ENCODE measurements around the gene COL4A2.
"Not testable (repeated sequence)": the region's sequence is repeated elsewhere in the genome, so short reads cannot be mapped to it uniquely, and the experiment has no call there.

Gene COL4A2

DNA sequence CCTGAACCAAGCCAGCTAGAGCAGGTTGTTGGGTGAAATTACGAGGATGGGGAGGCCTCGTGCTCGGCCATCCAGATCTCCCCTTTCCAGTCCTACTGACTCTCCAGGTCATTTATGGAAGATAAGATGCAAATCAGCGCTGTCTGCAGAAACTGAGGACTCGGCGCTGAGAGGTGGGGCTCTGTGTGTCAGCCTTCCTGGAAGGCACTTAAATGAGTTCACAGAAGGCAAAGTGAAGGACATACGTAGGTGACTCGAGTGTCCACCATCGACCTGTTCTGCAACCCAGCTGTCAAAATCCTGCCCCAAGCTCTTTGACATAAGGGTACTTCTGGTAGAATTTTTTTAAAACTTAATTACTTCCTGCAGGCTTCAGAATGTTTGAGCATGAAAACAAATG, 168.0 kb downstream of the COL4A2 start:
- DNase-seq (ENCODE audit: low read depth), result no peak

DNA sequence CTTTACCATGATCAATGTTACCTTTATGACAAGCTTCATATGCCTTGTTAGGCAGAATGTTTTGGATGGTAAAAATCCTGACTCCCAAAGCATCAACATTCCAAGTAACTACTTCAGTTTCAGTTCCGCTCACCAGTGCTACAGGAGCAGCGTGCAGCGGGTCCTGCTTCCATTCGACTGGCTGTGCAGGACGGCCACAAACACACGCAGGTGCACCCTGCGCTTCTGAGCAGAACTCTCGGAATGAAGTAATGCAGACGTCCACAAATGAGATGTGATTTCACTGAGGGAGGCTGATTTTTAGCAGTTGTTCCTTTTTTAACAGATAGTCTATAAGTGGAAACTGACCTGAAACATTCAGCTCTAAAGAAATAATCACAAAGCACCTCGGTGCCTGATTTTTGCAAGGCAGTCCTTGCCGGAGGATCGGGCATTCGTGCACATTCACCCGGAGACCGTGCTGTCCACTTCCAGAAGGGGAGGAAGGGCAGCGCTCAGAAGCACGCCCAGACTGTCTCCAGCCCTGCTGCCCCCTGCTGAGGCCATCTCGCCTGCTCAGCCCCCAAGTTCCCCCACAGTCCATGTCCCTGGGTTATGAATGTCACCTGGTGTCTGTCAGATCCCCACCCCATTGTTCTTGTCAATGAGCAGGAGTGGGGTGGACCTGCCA, 168.6 kb downstream of the COL4A2 start:
- no peak for DNase-seq (ENCODE audit: low read depth)

DNA sequence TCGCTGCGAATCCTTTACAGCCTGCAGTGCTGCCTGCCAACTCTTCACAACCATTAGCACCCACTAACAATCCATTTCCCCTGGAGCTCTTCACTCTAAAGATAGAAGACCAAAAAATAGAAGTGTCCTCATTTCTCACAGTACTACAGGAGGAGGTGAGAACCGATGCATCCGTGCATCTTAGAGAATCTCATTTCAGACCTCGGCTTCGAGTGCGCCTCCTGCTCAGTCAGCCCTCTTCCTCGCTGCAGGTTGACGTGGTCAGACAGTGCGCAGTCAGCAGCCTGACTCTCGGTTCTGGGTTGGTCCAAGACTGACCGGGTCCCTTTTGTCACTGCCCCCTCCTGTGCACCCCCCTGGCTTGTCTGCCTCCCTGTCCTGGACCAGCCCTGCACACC, 169.1 kb downstream of the COL4A2 start:
- no peak for DNase-seq (ENCODE audit: low read depth)

DNA sequence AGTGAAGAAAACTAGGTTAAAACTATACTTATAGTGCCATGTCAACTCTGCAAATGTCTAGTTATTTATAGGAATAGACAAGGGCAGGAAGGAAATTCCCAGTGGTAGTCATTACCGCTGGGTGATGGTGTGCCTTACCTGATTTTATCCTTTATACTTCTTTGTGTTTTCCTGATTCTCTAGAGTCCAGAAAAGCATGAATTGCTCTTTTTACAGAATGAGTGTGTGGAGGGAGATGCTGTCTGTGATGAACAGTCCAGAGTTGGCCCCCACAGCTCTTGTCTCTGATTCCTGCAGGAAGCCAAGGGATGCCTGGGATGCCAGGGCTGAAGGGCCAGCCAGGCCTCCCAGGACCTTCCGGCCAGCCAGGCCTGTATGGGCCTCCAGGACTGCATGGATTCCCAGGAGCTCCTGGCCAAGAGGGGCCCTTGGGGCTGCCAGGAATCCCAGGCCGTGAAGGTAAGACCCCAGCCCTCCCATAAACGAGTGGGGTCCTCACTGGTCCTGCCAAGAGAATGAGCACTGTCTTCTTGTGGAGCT, 170.7 kb downstream of the COL4A2 start:
- DNase-seq (ENCODE audit: low read depth), result no peak

DNA sequence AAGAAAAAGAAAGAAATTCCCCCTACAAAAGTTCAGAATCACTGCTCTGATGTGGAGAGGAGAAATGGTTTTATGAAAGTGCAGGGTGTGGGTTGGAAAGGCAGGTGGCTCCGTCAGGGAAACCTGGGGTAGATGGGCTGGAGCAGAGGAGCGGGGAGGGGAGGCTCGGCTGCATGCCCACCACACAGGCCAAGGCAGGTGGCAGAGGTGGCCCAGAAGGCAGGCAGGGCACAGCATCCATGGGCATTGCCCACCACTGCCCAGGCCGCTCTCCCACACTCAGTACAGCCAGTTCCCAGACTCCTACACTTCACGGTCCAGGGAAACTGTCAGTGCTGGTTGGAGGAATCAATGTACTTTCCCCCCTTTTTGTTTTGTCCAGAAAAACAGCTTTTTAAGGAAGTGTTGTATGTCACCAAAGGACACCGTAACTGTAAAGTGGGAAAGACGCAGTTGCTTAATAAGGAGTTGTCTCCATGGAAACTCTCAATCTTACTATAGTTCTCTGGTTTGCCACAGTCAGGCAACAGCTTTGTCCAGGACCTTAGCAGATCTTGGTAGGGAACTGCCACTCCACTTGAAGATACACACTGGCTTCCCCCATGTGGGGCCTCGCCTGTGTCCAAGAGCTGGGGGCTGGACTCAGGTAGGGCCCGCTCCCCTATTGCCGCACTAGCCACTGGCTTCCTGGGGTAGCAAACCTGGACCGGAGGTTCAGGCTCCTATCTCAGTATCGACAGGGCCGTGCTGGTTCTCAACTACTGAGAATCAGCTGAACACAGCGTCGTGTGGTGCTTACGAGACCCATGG, 171.5 kb downstream of the COL4A2 start:
- no peak for DNase-seq (ENCODE audit: low read depth)

DNA sequence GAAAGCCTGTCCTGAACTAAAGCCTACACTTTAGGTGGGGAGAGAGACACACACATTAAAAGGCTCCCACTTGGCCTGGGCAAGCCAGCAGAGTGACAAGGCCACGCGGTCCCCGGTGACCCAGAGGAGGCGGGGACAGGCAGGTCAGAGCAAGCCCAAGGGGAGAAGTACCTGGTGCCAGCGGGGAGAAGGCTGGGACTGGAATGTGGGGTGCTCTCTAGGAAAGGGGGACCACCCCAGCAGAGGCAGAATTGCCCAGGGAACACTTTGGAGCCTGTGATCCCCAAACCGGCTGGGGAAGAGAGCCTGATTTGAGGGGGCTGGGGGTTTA, 172.1 kb downstream of the COL4A2 start:
- no peak for DNase-seq (ENCODE audit: low read depth)

DNA sequence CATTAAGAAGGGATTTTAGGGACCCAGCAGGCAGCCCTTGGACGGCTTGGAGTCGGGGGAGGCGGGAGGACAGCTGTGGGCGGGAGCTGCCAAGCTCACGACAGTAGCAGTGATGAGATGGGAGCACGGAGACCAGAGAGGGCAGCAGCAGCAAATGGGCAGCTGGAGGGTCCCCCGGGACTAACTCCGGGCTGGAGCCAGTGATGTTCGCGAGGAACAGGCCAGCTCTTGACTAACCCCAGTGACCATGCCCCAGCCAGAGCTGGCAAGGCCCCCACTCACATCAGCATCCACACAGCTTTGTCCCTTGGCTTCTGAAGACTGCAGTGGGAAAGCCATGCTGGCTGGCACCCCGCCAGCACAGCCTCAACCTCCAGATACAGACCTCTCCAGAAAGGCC, 172.6 kb downstream of the COL4A2 start:
- DNase-seq (ENCODE audit: low read depth), result no peak

DNA sequence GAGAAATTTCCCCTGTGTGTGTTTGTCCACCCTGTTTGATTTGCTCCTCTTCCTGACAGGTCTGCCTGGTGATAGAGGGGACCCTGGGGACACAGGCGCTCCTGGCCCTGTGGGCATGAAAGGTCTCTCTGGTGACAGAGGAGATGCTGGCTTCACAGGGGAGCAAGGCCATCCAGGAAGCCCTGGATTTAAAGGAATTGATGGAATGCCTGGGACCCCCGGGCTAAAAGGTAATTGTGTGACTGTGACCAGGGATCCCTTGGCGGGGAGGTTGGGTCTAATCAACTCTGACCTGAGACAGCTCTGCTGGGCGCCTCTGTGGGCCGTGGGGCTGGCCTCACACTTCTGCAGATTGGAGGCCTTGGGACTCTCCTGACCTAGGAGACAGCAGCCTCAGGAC, 173.1 kb downstream of the COL4A2 start:
- DNase-seq (ENCODE audit: low read depth), result no peak

DNA sequence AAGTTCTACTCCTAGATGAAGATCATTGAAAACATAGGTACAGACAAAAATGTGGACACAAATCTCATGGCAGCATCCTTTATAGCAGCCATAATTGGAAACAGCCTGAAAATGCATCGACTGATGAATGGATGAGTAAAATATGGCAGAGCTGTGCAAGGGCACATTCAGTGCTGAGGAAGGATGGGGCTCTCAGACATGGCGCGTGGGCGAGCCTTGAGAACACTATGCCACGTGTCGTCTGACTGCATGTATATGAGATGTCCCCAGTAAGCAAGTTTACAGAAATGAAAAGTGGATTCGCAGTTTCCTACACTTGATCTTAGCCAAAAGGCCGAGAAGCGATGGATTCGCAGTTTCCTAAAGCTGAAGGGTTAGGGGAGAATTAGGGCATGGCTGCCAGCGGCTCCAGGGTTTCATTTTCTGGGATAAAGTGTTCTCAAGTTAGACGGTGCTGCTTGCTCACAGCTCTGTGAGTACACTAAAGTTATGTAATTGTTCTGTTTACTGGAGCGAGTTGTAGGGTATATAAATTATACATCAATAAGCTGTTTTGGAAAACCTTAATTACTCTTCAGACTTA, 176.4 kb downstream of the COL4A2 start:
- DNase-seq (ENCODE audit: low read depth), result no peak

DNA sequence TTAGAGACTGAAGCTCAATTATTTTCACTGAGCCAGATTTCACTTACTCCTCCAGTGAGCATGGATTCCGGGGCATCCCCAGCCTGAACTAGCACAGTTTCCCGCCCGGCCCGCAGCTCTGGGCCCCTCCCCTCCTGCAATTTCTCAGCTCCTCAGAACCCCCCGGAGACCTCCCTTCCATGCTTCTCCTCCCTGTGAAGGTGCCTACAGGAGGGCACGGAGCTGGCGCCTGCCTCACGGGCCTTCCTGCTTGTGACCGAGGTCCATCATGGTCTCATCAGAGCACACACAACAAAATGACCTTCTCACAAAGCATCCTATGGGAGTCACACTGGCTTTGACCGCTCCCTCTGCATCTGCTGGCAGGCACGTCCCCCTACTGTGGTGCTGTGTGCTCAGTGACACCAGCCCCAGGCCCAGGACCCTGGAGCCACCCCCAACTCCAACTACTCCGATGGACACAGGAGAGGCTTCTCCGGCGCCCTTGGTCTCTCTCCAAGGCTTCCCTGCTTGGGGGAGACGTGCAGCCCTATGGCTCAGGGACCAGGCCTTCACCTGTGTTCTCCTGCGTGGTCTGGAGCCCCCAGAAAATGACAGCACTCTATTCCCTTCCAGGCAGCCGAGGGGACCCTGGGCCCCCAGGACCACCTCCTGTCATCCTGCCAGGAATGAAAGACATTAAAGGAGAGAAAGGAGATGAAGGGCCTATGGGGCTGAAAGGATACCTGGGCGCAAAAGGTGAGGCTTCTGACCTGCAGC, 177.4 kb downstream of the COL4A2 start:
- no peak for DNase-seq (ENCODE audit: low read depth)

DNA sequence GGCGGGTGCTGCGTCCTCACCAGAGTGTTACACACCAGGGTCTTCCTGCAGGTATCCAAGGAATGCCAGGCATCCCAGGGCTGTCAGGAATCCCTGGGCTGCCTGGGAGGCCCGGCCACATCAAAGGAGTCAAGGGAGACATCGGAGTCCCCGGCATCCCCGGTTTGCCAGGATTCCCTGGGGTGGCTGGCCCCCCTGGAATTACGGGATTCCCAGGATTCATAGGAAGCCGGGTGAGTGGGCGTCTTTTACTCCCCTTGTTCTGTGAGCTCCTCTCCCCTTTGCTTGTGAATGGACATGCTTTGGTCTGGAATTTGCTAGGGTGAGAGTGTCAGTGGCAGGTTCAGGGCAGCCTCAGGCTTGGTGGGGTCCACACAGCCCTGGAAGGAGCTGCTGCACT, 178.5 kb downstream of the COL4A2 start:
- DNase-seq (ENCODE audit: low read depth), result no peak

DNA sequence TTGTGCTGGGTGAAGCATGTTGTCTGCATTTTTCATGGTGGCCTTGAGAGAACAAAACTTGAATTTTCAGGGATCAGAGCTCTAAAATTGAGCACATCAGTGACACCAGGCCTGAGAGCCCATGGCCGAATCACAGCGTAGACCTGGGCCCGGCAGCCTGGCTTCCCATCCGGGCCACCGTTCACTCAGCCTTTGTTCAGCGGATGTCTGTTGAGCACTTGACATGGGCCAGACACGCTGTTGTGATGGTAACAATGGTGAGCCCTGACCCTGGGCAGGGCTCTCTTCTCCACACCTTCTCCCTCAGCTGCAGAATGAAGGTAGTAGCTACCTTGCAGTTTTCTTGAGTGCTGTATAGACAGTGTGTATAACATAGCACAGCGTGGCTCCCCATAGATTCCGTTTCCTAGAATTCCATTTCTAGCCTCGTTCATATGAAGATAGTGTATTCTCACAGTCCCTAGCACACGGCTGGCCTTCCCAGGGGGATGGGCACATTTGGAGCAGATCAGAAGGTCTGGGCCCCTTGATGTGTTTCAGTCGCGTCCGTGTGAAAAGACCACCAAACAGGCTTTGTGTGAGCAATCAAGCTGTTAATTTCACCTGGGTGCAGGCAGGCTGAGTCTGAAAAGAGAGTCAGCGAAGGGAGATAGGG, 179.1 kb downstream of the COL4A2 start:
- no peak for DNase-seq (ENCODE audit: low read depth)

DNA sequence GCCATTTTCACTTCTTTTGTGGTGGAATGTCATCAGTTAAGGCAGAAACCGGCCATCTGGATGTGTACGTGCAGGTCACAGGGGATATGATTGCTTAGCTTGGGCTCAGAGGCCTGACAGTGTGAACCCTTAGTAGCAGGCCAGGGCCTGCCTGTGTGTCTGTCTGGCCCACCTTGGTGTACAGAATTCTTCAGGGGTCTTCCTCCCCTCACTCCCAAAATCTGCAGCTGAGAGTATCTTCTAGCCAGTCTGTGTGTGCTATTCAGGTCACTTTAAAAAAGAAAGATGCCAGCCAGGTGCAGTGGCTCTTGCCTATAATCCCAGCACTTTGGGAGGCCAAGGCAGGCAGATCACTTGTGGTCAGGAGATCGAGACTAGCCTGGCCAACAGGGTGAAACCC, 179.8 kb downstream of the COL4A2 start:
- not testable (repeated sequence) for DNase-seq (ENCODE audit: low read depth)

DNA sequence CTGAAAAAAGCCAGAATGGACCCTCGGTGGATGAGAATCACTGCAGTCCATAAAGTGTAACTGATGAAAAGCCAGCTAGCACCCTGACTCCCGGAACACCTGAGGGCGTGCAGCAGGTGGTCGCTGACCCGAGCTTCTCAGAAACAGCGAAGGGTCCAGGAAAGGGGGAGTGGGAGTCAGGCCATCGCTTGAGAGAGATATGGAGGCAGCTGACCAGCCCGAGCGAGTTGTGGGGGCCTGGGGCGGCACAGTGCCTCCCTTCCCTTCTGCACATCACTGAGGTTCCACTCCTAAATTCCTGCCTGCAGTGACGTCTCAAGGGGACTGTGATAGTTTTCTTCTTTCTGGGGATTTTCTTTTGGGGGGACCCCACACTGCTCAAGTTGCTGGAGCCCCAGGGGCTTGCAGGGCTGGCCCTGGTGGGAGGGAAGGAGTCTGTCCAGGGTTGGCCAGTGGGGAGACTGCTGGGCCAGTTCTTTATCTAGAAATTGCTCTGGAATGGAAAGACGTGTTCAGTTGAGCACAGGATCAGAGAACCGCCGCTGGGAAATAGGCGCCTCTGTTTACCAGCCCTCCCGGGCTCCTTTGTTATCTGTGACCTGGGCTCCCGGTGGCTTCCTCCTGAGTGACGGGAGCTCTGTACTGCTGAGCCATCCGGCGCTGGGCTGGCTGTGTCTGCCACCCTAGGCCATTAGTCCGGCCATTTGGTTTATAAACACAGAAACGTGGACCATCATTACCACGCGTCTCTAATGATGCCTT, 183.1 kb downstream of the COL4A2 start:
- DNase-seq (ENCODE audit: low read depth), result no peak

DNA sequence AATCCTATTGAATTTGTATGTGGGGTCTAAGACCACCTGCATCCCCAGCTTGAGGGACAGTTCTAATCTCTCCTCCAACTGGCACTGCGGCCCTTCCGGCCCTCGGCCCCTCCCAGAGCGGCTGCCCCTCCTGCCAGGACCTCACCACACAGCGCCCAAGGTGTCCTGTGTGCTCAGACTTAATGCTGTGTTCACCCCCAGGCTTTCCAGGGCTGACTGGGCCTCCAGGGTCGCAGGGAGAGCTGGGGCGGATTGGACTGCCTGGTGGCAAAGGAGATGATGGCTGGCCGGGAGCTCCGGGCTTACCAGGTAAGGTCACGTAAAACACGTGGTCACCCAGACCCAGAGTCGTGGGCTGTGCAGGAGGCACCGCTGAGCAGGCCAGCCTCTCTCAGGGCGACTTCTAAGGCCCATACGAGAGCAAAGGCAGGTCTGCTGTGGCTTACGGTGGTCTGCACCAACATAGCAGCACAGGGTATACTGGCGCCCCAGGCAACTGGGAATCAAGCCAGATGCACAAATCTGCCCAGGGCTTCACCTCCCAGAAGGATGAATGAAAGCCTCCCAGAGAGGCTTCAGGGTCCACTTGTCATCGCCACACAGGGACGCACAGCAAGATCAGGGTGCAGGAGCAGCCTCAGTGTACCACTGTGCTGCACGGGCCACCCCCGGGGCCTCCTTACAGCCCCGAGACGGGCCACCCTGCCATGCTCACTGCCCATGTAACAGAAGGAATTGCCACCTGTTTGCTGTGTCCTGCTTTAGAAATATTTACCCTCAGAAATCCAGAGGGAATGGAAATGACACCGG, 185.0 kb downstream of the COL4A2 start:
- DNase-seq (ENCODE audit: low read depth), result no peak

DNA sequence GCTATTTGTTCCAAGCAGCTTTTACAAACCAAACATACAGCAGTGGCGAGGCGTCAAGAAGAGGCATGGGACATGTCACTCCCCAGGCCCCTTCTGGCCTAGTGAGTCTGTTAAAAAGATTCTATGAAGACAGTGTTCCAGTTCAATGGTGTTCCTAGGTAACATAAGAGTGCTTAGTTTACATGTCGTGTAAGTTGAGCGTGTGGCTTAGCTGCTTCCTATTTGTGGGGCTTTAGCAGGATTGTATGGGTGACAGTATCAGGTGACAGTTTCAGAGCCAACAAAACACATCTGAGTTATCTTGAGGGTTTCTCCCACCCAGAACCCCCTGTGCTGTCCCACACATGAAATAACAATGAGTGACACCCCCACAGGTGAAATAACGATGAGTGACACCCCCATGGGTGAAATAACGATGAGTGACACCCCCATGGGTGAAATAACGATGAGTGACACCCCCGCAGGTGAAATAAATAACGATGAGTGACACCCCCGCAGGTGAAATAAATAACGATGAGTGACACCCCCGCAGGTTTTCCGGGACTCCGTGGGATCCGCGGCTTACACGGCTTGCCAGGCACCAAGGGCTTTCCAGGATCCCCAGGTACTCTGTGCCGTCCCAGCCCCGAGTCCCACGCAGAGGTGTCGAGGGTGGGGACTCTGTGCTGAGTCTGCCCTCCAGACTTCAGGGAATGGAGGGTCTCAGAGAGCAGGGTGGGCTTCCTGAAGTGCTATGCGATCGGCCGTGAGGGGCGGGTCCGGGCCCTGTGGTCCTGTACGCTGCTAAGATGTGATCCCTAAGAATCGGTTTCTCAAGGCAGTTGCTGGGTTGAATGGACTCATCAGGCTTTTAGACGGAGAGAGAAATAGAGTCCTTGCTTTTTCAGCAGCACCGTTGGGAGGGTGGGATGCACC, 185.9 kb downstream of the COL4A2 start:
- no peak for DNase-seq (ENCODE audit: low read depth)

DNA sequence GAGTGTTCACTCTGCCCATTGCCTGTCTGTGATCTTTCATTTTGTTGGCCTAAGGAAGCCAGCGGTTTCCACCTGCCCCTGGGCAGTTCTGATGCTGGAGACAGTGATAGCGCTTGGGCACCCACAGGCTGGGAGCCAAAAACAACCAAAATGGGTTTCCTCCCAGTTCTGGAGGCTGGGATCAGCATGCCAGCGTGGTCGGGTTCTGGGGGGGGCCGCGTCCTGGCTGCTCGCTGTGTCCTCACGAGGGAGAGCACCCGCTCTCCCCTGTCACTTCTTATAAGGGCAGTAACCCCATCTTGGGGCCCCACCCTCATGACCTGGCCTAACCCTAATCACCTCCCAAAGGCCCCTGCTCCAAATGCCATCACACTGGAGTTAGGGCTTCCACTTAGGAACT, 186.5 kb downstream of the COL4A2 start:
- no peak for DNase-seq (ENCODE audit: low read depth)

DNA sequence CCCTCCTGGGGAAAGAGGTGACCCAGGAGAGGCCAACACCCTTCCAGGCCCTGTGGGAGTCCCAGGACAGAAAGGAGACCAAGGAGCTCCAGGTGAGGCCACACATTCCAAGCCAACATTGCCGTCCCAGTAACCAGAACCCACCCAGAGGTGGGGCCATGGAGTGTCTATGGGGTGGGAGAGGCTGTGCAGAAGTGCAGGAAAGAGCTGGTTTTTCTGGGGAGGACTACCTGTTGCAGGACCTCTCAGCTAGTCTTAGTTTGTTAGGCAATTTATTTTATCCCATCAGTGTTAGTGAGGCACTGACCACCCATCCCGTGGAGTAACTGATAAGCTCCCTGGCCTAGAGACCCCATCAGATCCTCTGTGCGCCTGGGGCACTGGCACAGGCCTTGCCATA, 188.3 kb downstream of the COL4A2 start:
- DNase-seq (ENCODE audit: low read depth), result no peak

DNA sequence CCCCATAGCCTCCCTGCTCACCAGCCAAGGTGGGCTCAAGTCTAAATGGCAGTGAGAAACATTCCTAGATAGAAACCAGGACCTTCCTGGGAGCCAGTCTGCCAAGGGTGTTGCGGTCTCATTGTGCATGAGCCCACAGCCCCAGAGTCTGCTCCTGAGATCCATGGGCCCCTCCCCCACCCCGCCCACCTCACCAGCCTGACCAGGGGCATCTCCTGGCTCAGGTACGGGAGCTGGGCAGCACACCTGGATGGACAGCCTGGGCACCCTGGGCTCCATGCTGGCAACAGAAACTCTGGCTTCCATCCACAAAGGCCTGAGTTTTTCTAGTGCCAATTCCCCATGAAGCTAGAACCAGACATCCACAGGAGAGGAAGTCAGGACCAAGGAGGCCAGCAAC, 188.8 kb downstream of the COL4A2 start:
- no peak for DNase-seq (ENCODE audit: low read depth)
